NK-92 treated with Interleukin-12 subunit alpha and Interleukin-12 subunit beta, amount 100 ng/mL, for 24 hours (cell line): ENCODE results near the gene ZNF76.
A peak's percentile ranks its signal among the peaks of the same experiment; 100 is the strongest.

Experiments
- DNase-seq: peaks from one replicate; lab custom pipeline; 2025; lab: John Stamatoyannopoulos, UW

The ZNF76 gene

GRCh38 chr6:35267897-35268296, 8.4 kb downstream of the ZNF76 start:
- DNase-seq, result no peak

- no peak for DNase-seq
Observed at GRCh38 chr6:35272005-35272404, 12.5 kb downstream of the ZNF76 start.

- no peak for DNase-seq
Observed at GRCh38 chr6:35273822-35274559, 14.5 kb downstream of the ZNF76 start.

- DNase-seq, result no peak
Observed at GRCh38 chr6:35275744-35276260, 16.3 kb downstream of the ZNF76 start.

GRCh38 chr6:35278708-35279107, 19.2 kb downstream of the ZNF76 start:
- no peak for DNase-seq

- DNase-seq, result no peak
Observed at GRCh38 chr6:35280903-35281302, 21.4 kb downstream of the ZNF76 start.

- no peak for DNase-seq
Observed at GRCh38 chr6:35282472-35282871, 22.9 kb downstream of the ZNF76 start.

- no peak for DNase-seq
Observed at GRCh38 chr6:35283361-35283760, 23.8 kb downstream of the ZNF76 start.

- DNase-seq, result no peak
Observed at GRCh38 chr6:35287671-35288396, 28.3 kb downstream of the ZNF76 start.

GRCh38 chr6:35288834-35289233, 29.3 kb downstream of the ZNF76 start:
- no peak for DNase-seq

- no peak for DNase-seq
Observed at GRCh38 chr6:35291491-35291890, 32.0 kb downstream of the ZNF76 start.

- no peak for DNase-seq
Observed at GRCh38 chr6:35292494-35292893, 33.0 kb downstream of the ZNF76 start.

GRCh38 chr6:35293681-35294080, 34.1 kb downstream of the ZNF76 start:
- no peak for DNase-seq

- no peak for DNase-seq
Observed at GRCh38 chr6:35294308-35294945, 34.9 kb downstream of the ZNF76 start.

- DNase-seq, result no peak
Observed at GRCh38 chr6:35295036-35295435, 35.5 kb downstream of the ZNF76 start.

- DNase-seq, result no peak
Observed at GRCh38 chr6:35295521-35296315, 36.2 kb downstream of the ZNF76 start.

GRCh38 chr6:35296931-35297600, 37.5 kb downstream of the ZNF76 start:
- DNase-seq, result no peak

GRCh38 chr6:35297601-35298481, 38.3 kb downstream of the ZNF76 start, which contains the start of gene DEF6:
Gene DEF6, plus strand, starts transcription at chr6:35297818. Its CDS starts 39 bp downstream, at chr6:35297857.
- DNase-seq, result peak; percentile 82

GRCh38 chr6:35298625-35299140, 39.1 kb downstream of the ZNF76 start:
- DNase-seq, result no peak

GRCh38 chr6:35299674-35300073, 40.1 kb downstream of the ZNF76 start:
- DNase-seq, result no peak
